H9 (cell line): ENCODE results near the gene RPS6KB2. TPM values are rescaled to one million over a fixed set of nuclear protein-coding genes. Genes with fewer than 3 reads are reported as not detected.
A peak's percentile ranks its signal among the peaks of the same experiment; 100 is the strongest.

Experiments used
- DNase-seq: peaks from one replicate; pipeline ENCODE4 v3.0.0-alpha.2; 2017
- H2AFZ ChIP-seq: one replicate; pipeline ENCODE4 v1.6.1; 2013; ENCODE audit warnings: mild to moderate bottlenecking, low read length, control low read depth, moderate library complexity
- H2AK5ac ChIP-seq: 2 replicates; pipeline ENCODE4 v1.6.1; 2013; ENCODE audit warnings: low read length, control low read depth, mixed read lengths; ENCODE audit not compliant: insufficient read length
- H2BK120ac ChIP-seq: one replicate; pipeline ENCODE4 v1.6.1; 2013; ENCODE audit warnings: low read depth, mild to moderate bottlenecking, low read length, control low read depth, inconsistent platforms; ENCODE audit not compliant: poor library complexity, severe bottlenecking
- H2BK12ac ChIP-seq: 2 replicates; pipeline ENCODE4 v1.6.1; 2013; ENCODE audit warnings: low read length, control low read depth, mixed read lengths, low read depth; ENCODE audit not compliant: insufficient read length
- H2BK15ac ChIP-seq: 2 replicates; pipeline ENCODE4 v1.6.1; 2013; ENCODE audit warnings: low read depth, low read length, control low read depth
- H2BK20ac ChIP-seq: one replicate; pipeline ENCODE4 v1.6.1; 2013; ENCODE audit warnings: low read depth, mild to moderate bottlenecking, low read length, control low read depth, inconsistent platforms; ENCODE audit not compliant: poor library complexity, severe bottlenecking
- H2BK5ac ChIP-seq: 2 replicates; pipeline ENCODE4 v1.6.1; 2013; ENCODE audit warnings: low read length, control low read depth, mixed read lengths; ENCODE audit not compliant: insufficient read length
- H3K14ac ChIP-seq: 2 replicates; pipeline ENCODE4 v1.6.1; 2013; ENCODE audit warnings: low read length, control low read depth; ENCODE audit not compliant: insufficient read depth
- H3K18ac ChIP-seq: 2 replicates; pipeline ENCODE4 v1.6.1; 2013; ENCODE audit warnings: low read depth, mild to moderate bottlenecking, mixed read lengths, low read length, control low read depth; ENCODE audit not compliant: insufficient read length
- H3K23ac ChIP-seq: 2 replicates; pipeline ENCODE4 v1.6.1; 2013; ENCODE audit warnings: low read length, control low read depth, mixed read lengths, low read depth; ENCODE audit not compliant: insufficient read length
- H3K23me2 ChIP-seq: 2 replicates; pipeline ENCODE4 v1.6.1; 2013; ENCODE audit warnings: low read depth, mild to moderate bottlenecking, mixed read lengths, low read length, control low read depth; ENCODE audit not compliant: insufficient read length, poor library complexity, severe bottlenecking
- H3K27ac ChIP-seq: 2 replicates; pipeline ENCODE4 v1.5.1; 2013; ENCODE audit warnings: low read length, control low read depth, mixed read lengths, low read depth; ENCODE audit not compliant: insufficient read length
- H3K27me3 ChIP-seq: 2 replicates; pipeline ENCODE4 v1.6.1; 2013; ENCODE audit warnings: low read length, control low read depth, inconsistent platforms; ENCODE audit not compliant: insufficient read depth
- H3K4ac ChIP-seq: 2 replicates; pipeline ENCODE4 v1.6.1; 2013; ENCODE audit warnings: low read depth, mild to moderate bottlenecking, control low read depth, inconsistent platforms, low read length, moderate library complexity
- H3K4me1 ChIP-seq: 2 replicates; pipeline ENCODE4 v1.6.1; 2013; ENCODE audit warnings: low read length, control low read depth, inconsistent platforms; ENCODE audit not compliant: insufficient read depth
- H3K4me2 ChIP-seq: 2 replicates; pipeline ENCODE4 v1.6.1; 2013; ENCODE audit warnings: low read length, control low read depth, mixed read lengths; ENCODE audit not compliant: insufficient read length, insufficient read depth
- H3K56ac ChIP-seq: 2 replicates; pipeline ENCODE4 v1.6.1; 2013; ENCODE audit warnings: low read depth, mild to moderate bottlenecking, mixed read lengths, low read length, control low read depth; ENCODE audit not compliant: insufficient read length
- H3K79me1 ChIP-seq: 2 replicates; pipeline ENCODE4 v1.6.1; 2013; ENCODE audit warnings: low read depth, mild to moderate bottlenecking, moderate library complexity, low read length, control low read depth, inconsistent platforms; ENCODE audit not compliant: insufficient read depth, poor library complexity, severe bottlenecking
- H3K79me2 ChIP-seq: 2 replicates; pipeline ENCODE4 v1.6.1; 2013; ENCODE audit warnings: low read length, control low read depth, inconsistent platforms; ENCODE audit not compliant: insufficient read depth
- H3K9ac ChIP-seq: 2 replicates; pipeline ENCODE4 v1.6.1; 2013; ENCODE audit warnings: low read length, control low read depth, mixed read lengths; ENCODE audit not compliant: insufficient read length; ENCODE audit errors: extremely low read depth
- H3K9me3 ChIP-seq: one replicate; pipeline ENCODE4 v1.6.1; 2013; ENCODE audit warnings: low read depth, low read length, inconsistent platforms; ENCODE audit not compliant: control insufficient read depth
- H3T11ph ChIP-seq: one replicate; pipeline ENCODE4 v1.6.1; 2013; ENCODE audit warnings: mild to moderate bottlenecking, low read length, control low read depth, inconsistent platforms
- H4K20me1 ChIP-seq: one replicate; pipeline ENCODE4 v1.6.1; 2013; ENCODE audit not compliant: control insufficient read depth, insufficient read length, insufficient read depth
- H4K5ac ChIP-seq: 2 replicates; pipeline ENCODE4 v1.6.1; 2013; ENCODE audit warnings: low read depth, mild to moderate bottlenecking, mixed read lengths, low read length, control low read depth; ENCODE audit not compliant: insufficient read length
- H4K8ac ChIP-seq: replicated peaks from 2 replicates; pipeline ENCODE4 v1.6.1; 2013; ENCODE audit warnings: low read length, control low read depth, mixed read lengths, low read depth; ENCODE audit not compliant: insufficient read length
- H4K91ac ChIP-seq: 2 replicates; pipeline ENCODE4 v1.6.1; 2013; ENCODE audit warnings: low read depth, mild to moderate bottlenecking, moderate library complexity, mixed read lengths, low read length, control low read depth; ENCODE audit not compliant: insufficient read length
- H3K27ac Mint-ChIP-seq, 3 experiments: 2 replicates in 2 of 3; 3 replicates in 1 of 3; pipeline ENCODE4 v1.8.0; 2020 to 2021; ENCODE audit warnings: mixed read lengths in 3 of 3, mild to moderate bottlenecking in 1 of 3, moderate library complexity in 1 of 3
- H3K27me3 Mint-ChIP-seq: 2 replicates; pipeline ENCODE4 v1.8.0; 2021; ENCODE audit warnings: low read depth, mild to moderate bottlenecking, moderate library complexity, mixed read lengths
- H3K36me3 Mint-ChIP-seq, 3 experiments: 2 replicates in 2 of 3; 3 replicates in 1 of 3; pipeline ENCODE4 v1.8.0; 2020 to 2021; ENCODE audit warnings: low read depth in 3 of 3, mixed read lengths in 3 of 3; ENCODE audit not compliant: insufficient read depth in 1 of 3
- H3K4me1 Mint-ChIP-seq, 2 experiments: 2 replicates each; pipeline ENCODE4 v1.8.0; 2020; ENCODE audit warnings: mixed read lengths in 2 of 2
- H3K4me3 Mint-ChIP-seq, 2 experiments: 2 replicates in 1 of 2; 3 replicates in 1 of 2; pipeline ENCODE4 v1.8.0; 2020 to 2021; ENCODE audit warnings: mild to moderate bottlenecking in 2 of 2, mixed read lengths in 2 of 2, moderate library complexity in 1 of 2
- H3K9me3 Mint-ChIP-seq, 2 experiments: 2 replicates in 1 of 2; 3 replicates in 1 of 2; pipeline ENCODE4 v1.8.0; 2020; ENCODE audit warnings: mild to moderate bottlenecking in 2 of 2, mixed read lengths in 2 of 2, moderate library complexity in 1 of 2
- WGBS: extraction: QIAGEN DNeasy Blood & Tissue Kit; methylation state at CpG from one replicate; pipeline ENCODE4 v1.1.7; 2013; ENCODE audit warnings: missing lambda C conversion rate, low lambda C conversion rate, mixed read lengths; ENCODE audit not compliant: insufficient read length; ENCODE audit errors: extremely low coverage; 5-methylcytosine and 5-hydroxymethylcytosine counted together
- total RNA-seq: library from RNA; stranded (reverse); gene quantifications from 2 replicates; pipeline ENCODE4 v1.2.1, GENCODE V29; 2021
- TF ChIP-seq, protein P1 (sequence below): fragments of 200-600 bp; sonication (generic); conservative IDR thresholded peaks from 3 replicates; pipeline ENCODE4 v1.8.0; 2021; ENCODE audit warnings: antibody characterized with exemption, mild to moderate bottlenecking

Gene RPS6KB2
- total RNA-seq, 1 experiment from 2014 or later, result 51.7 TPM

- H3K79me2 ChIP-seq, result peaks cover 4% of the 10 kb centered on the region; the same call in 1 of the 2 replicates
- no peaks in the 10 kb centered on the region for H3K9me3 ChIP-seq
- H3K4ac ChIP-seq, result no peak overlapping the region
- no peak overlapping the region for H3K27ac ChIP-seq
- Mint-ChIP-seq H3K27ac (no peak overlapping the region), H3K9me3 (no peaks in the 10 kb centered on the region), H3K36me3 (peaks cover 14 to 39% (median 39%) of the 10 kb centered on the region in 3 experiments), H3K4me1 (peaks cover 16 to 18% of the 10 kb centered on the region in 2 experiments), H3K4me3 (peak overlapping the region; percentile 69 to 82), H3K27me3 (peaks cover 3% of the 10 kb centered on the region)
- H2AK5ac ChIP-seq, result no peak overlapping the region
- no peaks in the 10 kb centered on the region for H4K20me1 ChIP-seq
- TF ChIP-seq, protein P1, sequence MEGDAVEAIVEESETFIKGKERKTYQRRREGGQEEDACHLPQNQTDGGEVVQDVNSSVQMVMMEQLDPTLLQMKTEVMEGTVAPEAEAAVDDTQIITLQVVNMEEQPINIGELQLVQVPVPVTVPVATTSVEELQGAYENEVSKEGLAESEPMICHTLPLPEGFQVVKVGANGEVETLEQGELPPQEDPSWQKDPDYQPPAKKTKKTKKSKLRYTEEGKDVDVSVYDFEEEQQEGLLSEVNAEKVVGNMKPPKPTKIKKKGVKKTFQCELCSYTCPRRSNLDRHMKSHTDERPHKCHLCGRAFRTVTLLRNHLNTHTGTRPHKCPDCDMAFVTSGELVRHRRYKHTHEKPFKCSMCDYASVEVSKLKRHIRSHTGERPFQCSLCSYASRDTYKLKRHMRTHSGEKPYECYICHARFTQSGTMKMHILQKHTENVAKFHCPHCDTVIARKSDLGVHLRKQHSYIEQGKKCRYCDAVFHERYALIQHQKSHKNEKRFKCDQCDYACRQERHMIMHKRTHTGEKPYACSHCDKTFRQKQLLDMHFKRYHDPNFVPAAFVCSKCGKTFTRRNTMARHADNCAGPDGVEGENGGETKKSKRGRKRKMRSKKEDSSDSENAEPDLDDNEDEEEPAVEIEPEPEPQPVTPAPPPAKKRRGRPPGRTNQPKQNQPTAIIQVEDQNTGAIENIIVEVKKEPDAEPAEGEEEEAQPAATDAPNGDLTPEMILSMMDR, result no peak
- H3K23me2 ChIP-seq, result peaks cover 5% of the 10 kb centered on the region
- DNase-seq, result no peak
- H2BK20ac ChIP-seq, result no peak overlapping the region
- H2BK12ac ChIP-seq, result no peak overlapping the region
- no CpG with 5 or more reads among the region's 27 CpGs for WGBS
- H3K18ac ChIP-seq, result no peak overlapping the region
- H2BK15ac ChIP-seq, result no peak overlapping the region; the same call in 1 of the 2 replicates
- H2BK120ac ChIP-seq, result no peak overlapping the region
- H3K27me3 ChIP-seq, result no peaks in the 10 kb centered on the region
- peak overlapping the region; percentile 77; the same call in 1 of the 2 replicates for H3K14ac ChIP-seq
- no peak overlapping the region for H4K8ac ChIP-seq
- H3K9ac ChIP-seq, result peak overlapping the region; percentile 34
- no peak overlapping the region for H2AFZ ChIP-seq
- no peak overlapping the region for H4K5ac ChIP-seq
- H4K91ac ChIP-seq, result no peak overlapping the region
- H3K23ac ChIP-seq, result no peak overlapping the region
- H3K4me1 ChIP-seq, result peaks cover 2% of the 10 kb centered on the region; the same call in 1 of the 2 replicates
- H3K4me2 ChIP-seq, result peak overlapping the region; percentile 83
- H3T11ph ChIP-seq, result no peak overlapping the region
- H3K56ac ChIP-seq, result no peak overlapping the region
- H2BK5ac ChIP-seq, result no peak overlapping the region
- H3K79me1 ChIP-seq, result peaks cover 3% of the 10 kb centered on the region
Observed at GRCh38 chr11:67400942-67401494, 27.3 kb upstream of the RPS6KB2 start.
